ENCODE data around the gene ZNF682.
"Not testable (repeated sequence)": the region's sequence is repeated elsewhere in the genome, so short reads cannot be mapped to it uniquely, and the experiment has no call there.

DNA sequence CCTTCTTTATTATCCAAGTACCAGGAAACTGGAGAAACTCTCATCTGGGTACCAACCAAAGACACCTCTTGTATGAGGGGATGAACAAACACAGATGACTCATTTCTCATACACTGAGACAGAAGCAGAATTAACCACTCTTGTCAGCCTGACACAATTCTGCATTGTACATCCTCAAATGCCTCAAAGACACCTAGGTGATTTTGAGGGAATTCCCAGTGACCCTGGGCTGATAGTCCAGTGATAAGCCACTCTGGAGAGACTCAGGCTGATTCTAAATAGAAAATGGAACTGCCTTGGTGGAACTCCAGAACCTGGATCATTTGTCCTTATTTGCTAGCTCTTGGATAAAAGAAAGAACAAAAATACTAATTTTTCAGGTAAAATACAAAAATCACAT, 19.4 kb upstream of the ZNF682 start:
- TF ChIP-seq, protein P1, sequence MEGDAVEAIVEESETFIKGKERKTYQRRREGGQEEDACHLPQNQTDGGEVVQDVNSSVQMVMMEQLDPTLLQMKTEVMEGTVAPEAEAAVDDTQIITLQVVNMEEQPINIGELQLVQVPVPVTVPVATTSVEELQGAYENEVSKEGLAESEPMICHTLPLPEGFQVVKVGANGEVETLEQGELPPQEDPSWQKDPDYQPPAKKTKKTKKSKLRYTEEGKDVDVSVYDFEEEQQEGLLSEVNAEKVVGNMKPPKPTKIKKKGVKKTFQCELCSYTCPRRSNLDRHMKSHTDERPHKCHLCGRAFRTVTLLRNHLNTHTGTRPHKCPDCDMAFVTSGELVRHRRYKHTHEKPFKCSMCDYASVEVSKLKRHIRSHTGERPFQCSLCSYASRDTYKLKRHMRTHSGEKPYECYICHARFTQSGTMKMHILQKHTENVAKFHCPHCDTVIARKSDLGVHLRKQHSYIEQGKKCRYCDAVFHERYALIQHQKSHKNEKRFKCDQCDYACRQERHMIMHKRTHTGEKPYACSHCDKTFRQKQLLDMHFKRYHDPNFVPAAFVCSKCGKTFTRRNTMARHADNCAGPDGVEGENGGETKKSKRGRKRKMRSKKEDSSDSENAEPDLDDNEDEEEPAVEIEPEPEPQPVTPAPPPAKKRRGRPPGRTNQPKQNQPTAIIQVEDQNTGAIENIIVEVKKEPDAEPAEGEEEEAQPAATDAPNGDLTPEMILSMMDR (IDR thresholded peaks at IDR 0.05 in 2 of 3, conservative IDR thresholded peaks at IDR 0.05 in 1 of 3; ENCODE audit: borderline replicate concordance in 1 of 3, insufficient read depth in 1 of 3, low read depth in 2 of 3, low read length in 2 of 3), result not testable (repeated sequence)
- not testable (repeated sequence) for TF ChIP-seq ZNF274 (IDR thresholded peaks at IDR 0.05; ENCODE audit: low read depth, low read length); SIN3A (IDR thresholded peaks at IDR 0.05; ENCODE audit: low read depth); POLR2A (IDR thresholded peaks at IDR 0.05; ENCODE audit: borderline replicate concordance, extremely low read depth, insufficient read depth, insufficient read length); POLR2AphosphoS5 (IDR thresholded peaks at IDR 0.05; ENCODE audit: low read depth, low read length); SRF (IDR thresholded peaks at IDR 0.05; ENCODE audit: low read depth)
- TF ChIP-seq, protein P2, sequence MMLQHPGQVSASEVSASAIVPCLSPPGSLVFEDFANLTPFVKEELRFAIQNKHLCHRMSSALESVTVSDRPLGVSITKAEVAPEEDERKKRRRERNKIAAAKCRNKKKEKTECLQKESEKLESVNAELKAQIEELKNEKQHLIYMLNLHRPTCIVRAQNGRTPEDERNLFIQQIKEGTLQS (IDR thresholded peaks at IDR 0.05), result not testable (repeated sequence)
